ENCODE measurements around the gene KCNIP1.

Gene KCNIP1

GRCh38 chr5:170553218-170553617, 49.4 kb downstream of the KCNIP1 start:
- no peak overlapping the region for H3K4me3 ChIP-seq (ENCODE audit: control insufficient read depth, low read depth, low read length)
- TF ChIP-seq CTCF (conservative IDR thresholded peaks at IDR 0.05; ENCODE audit: control insufficient read depth, insufficient read depth, low read depth, low read length), result no peak
- no peak for DNase-seq (ENCODE audit: low read depth)

GRCh38 chr5:170554521-170555267, 50.9 kb downstream of the KCNIP1 start:
- no peak overlapping the region for H3K4me3 ChIP-seq (ENCODE audit: control insufficient read depth, low read depth, low read length)
- TF ChIP-seq CTCF (conservative IDR thresholded peaks at IDR 0.05; ENCODE audit: control insufficient read depth, insufficient read depth, low read depth, low read length), result no peak
- DNase-seq (ENCODE audit: low read depth), result no peak

- no peak for DNase-seq (ENCODE audit: low read depth)
- TF ChIP-seq CTCF (conservative IDR thresholded peaks at IDR 0.05; ENCODE audit: control insufficient read depth, insufficient read depth, low read depth, low read length), result no peak
- H3K4me3 ChIP-seq (ENCODE audit: control insufficient read depth, low read depth, low read length), result no peak overlapping the region
These were observed 53.5 kb downstream of the KCNIP1 start for GRCh38 chr5:170557314-170557713.

- no peak for DNase-seq (ENCODE audit: low read depth)
- no peak for TF ChIP-seq CTCF (conservative IDR thresholded peaks at IDR 0.05; ENCODE audit: control insufficient read depth, insufficient read depth, low read depth, low read length)
These were observed 55.5 kb downstream of the KCNIP1 start for GRCh38 chr5:170559296-170559695.

GRCh38 chr5:170560938-170561337, 57.1 kb downstream of the KCNIP1 start:
- H3K4me3 ChIP-seq (ENCODE audit: control insufficient read depth, low read depth, low read length), result no peak overlapping the region
- TF ChIP-seq CTCF (conservative IDR thresholded peaks at IDR 0.05; ENCODE audit: control insufficient read depth, insufficient read depth, low read depth, low read length), result no peak
- DNase-seq (ENCODE audit: low read depth), result no peak

More at GRCh38 chr5:170559296-170559695, 55.5 kb downstream of the KCNIP1 start:
- H3K4me3 ChIP-seq (ENCODE audit: control insufficient read depth, low read depth, low read length), result no peak overlapping the region

- no peak for TF ChIP-seq CTCF (conservative IDR thresholded peaks at IDR 0.05; ENCODE audit: control insufficient read depth, insufficient read depth, low read depth, low read length)
- no peak overlapping the region for H3K4me3 ChIP-seq (ENCODE audit: control insufficient read depth, low read depth, low read length)
- DNase-seq (ENCODE audit: low read depth), result no peak
These were observed 58.5 kb downstream of the KCNIP1 start for GRCh38 chr5:170562166-170562874.
